ENCODE data around the gene SLC29A3. TPM values are rescaled to one million over a fixed set of nuclear protein-coding genes. Genes with fewer than 3 reads are reported as not detected.

SLC29A3 gene
- polyA plus RNA-seq, 6 donors from 2014 or later: 4.3 to 14.5 (median 5.4) TPM

DNA sequence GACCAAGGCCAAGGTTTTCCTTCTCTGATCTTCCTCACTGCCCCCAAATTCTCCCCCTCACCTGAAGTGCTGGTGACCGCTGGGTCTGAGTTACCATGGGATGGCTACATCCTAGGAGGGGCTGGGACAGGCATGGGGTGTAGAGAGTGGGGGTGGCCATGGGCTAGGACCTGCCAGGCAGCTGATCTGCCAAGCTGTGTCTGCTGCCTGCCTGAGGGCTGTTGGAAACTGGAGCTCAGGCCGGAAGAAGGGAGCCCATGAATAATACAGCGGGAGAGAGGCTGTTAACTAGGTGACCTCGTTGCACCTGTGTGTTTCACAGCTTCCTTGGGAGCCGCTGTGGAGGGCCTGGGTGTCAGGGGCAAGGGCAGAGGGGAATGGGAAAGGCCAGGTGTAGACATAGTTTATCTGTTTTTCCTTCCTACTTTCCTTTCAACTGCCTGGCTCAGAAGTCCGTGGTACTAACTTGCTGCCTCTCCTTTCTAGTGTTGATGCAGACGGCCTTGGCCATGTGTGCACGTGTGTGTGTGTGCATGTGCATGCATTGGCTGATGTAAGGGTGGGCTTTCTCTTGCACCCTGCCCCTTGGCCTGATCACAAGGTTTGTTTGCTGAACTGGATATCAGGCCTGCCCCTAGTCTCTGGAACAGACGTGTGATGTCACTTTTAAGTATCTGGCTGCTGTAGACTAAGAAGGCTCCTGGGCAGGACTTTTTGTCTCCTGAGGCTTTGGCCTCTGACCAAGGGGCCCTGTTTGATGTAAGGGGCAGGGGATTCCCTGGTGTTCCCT is 89.6 kb downstream of the SLC29A3 start:
- Mint-ChIP-seq H3K4me1 (no peaks in the 10 kb centered on the region), H3K4me3 (no peak overlapping the region), H3K27me3 (peaks cover 10 to 26% (median 23%) of the 10 kb centered on the region in 3 donors), H3K36me3 (peaks cover 0 to 11% of the 10 kb centered on the region in 2 donors), H3K27ac (no peak overlapping the region), H3K9me3 (peaks cover 0 to 24% (median 14%) of the 10 kb centered on the region in 7 donors)
- no peak for ATAC-seq (ENCODE audit: low read depth in 2 of 2)
- no peak for DNase-seq

DNA sequence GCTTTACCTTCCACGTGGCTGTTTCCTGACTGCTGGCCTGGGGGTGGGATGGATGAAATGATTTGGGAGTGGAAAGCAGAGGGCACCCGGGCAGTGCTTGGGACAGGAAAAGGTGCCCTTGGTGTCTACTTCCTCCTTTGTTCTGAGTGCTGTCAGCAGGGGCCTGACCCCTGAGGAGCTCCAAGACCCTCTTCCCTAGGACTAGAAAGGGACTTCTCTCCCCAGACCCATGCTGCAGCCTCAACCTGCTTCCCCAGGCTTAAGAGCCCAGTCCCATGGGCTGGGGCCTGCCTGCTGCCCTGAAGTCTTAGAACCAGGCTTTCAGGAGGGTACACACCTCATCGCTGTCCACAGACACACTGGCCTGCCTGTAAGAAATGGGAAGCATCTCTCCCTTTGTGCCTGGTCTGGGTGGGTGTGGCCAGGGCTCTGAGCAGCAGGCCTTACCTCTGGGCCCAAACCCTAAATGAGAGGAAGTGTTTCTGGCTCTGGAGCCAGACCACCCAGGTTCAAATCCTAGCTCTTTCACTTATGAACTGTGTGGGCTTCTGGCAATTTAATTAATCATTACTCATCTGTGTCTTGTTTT is 90.6 kb downstream of the SLC29A3 start:
- H3K27me3 Mint-ChIP-seq: peaks cover 4 to 23% (median 20%) of the 10 kb centered on the region in 3 donors
- no peak overlapping the region for H3K4me3 Mint-ChIP-seq
- no peak overlapping the region for H3K27ac Mint-ChIP-seq
- DNase-seq: no peak
- H3K4me1 Mint-ChIP-seq: no peaks in the 10 kb centered on the region
- ATAC-seq (ENCODE audit: low read depth in 2 of 2): no peak
- H3K36me3 Mint-ChIP-seq: peaks cover 0 to 11% of the 10 kb centered on the region in 2 donors
- H3K9me3 Mint-ChIP-seq: peaks cover 0 to 24% (median 14%) of the 10 kb centered on the region in 7 donors

Other genes starting within 250 kb of the SLC29A3 start
- not detected for gene UNC5B, start 106.7 kb upstream of the SLC29A3 start, polyA plus RNA-seq (ENCODE audit: low read depth in 6 of 6)
- under 1 TPM in 4 of 6 donors, not detected in 2; 0.05 to 0.62 (median 0.21) TPM for gene CDH23, start 77.7 kb downstream of the SLC29A3 start, polyA plus RNA-seq (ENCODE audit: low read depth in 6 of 6)